GM19438 (cell line): Measurements from ENCODE around the gene HOPX.
"Not testable (repeated sequence)": the region's sequence is repeated elsewhere in the genome, so short reads cannot be mapped to it uniquely, and the experiment has no call there.

ENCODE experiments used
- ATAC-seq: cut with Tn5 transposase; IDR thresholded peaks from one replicate; pipeline ENCODE4 v1.9.1; 2021; ENCODE audit warnings: low read depth; ENCODE audit not compliant: unreplicated experiment

HOPX gene

DNA sequence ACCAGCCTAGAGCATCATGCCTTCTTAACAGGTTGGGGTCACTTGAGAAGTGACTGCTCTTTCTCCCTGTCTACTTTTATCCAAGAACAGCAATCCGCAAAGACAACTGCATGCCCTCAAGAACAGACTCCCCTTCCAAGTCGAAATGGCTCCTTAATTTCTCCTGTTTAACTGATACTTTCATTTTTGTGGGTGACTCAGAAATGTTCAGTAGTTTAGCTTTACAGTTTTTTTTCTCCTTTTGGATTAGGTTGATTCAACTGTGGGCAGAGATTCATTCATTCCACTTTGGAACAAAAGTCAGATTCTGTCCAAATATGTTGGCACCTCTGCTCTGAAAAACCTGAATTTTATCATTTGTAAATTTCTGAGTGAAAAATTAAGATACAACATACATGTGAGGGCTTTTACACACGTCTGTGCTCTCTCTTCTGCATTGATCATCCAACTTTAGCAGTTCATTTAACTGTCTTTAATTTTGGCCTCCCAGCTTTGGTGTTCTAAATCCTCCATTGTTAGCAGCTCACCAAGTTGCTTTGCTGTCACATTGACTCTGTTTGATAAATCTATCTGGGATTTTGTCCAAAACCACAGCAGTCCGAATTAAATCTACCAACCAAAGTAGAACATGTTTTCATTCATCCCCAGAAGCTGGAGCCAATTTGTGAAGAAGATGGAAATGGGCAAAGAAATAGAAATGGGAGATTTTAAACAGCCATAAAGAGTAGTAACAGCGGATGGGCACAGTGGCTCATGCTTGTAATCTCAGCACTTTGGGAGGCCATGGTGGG lies 50.0 kb downstream of the HOPX start:
- no peak for ATAC-seq

DNA sequence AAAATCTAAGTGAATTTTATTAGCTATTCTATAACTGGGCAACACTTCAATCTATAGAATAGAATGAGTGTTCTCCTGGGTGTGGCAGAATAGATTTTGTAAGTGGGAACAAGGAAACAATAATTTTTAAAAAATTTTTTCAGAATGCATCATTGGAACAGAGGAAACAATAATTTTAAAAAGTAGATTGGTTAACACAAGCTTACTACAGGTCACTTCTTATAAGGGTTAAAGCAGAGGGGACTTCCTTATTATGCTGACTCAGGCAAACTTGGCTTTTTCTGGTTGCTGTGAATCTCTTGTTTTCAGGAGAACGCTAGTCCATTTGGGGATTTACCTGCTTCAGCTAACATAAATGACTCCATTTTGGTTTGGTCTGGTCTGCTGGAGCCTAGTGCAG lies 52.5 kb downstream of the HOPX start:
- ATAC-seq: no peak

DNA sequence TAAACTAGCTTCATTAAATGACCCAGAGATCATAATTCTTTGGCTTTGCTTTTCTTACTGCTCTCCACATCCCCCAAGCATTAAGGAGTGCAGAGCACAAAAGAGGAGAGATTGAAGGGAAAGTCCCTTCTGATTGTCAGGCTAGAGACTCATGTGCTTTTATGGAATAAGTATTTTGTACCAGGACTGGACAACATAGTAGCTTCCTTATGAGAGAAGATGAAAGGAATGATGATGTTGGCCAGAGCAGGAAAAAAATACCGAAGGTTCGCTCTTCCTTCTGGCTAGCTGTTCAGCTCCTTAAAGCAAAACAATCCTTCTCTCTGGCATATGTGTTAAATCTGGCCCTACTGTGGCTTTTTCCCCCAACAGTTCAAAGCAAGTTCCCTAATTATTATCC lies 53.1 kb downstream of the HOPX start:
- ATAC-seq: no peak

DNA sequence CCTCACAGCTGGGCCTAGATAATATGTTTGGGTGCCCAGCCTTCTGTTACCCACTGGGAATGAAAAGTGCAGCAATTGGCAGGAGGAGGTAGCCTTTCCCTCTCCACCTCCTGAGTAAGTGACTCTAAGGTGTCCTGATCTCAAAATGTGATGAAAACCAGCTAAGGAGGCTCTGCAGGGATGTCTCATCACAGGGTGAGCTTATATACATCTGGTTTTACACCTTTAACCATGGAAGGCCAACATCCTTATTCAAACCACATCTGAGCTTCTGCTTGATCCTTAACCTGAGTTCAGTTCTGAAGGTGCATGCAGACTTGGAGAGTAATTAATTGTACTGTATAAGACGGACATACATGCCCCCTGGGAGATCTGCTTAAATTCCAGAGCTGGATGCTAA lies 53.7 kb downstream of the HOPX start:
- no peak for ATAC-seq

DNA sequence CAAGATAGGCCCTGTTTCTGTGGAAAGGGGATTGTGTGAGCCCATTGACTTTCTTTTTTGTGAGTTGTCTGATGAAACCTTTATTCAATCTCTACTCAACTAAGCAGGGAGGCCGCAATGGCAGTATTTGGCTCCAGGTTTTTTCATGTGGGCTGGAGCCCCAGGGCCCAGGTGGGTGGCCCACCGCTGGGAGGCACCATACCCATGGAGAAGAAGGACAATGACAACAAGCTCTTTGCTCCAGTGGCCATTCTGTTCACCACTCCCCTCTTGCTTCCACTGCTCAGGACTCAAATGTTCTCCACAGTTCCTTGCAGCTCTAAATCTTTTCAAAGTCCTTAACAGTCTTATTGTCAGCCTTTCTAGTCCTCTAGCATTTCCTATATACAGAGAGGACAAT lies 54.1 kb downstream of the HOPX start:
- ATAC-seq: no peak

DNA sequence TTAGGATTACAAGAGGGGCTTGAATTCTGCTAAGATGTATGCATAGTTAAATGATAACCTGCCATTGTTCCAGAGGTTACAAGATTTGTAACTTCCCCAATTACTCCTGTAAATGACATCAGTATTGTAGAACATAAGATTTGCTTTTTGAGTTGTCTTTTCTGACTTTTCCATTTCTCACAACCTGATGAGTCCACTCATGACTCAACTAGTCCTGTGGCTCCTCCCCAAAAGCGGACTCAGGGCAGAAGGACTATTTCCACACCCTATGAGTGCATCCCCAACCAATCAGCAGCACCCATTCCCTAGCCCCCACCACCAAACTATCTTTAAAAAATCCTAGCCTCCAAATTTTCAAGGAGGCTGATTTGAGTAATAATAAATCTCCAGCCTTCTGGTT lies 54.7 kb downstream of the HOPX start:
- ATAC-seq: no peak

DNA sequence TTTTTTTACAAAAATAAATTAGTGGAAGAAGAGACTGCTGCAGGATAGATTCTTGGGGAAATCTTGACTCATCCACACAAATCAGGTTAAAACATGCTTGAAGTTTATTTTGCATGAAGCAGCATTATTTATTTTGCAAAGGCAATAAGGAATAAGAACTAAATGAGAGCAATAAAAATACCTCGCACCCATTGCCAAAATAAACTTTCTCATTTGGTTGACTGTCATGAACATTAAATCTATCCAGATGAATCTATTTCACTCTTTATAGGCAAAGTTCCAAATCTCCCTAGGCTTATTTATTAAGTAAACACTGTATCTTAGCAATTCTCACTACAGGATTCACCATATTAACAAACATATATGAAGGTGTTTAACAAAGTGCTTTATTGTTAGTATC lies 58.9 kb downstream of the HOPX start:
- no peak for ATAC-seq

DNA sequence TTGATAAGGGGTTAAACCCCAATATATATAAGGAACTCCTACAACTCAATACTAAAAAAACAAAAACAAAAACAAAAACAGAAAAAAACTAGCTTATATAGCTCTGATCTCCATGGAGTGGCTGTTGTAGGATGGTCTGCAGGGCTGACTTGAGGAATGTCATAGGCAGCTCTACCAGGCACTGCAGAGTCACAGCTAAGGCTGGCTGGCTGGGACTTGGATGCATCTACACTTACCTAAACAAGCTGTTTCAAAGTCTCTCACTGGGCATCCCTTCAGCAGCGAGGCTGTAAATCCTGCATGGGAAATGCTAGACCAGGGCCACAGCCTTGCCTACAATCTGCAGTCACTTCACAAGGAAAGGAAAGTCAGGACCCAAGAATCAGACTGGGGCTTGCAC lies 61.3 kb downstream of the HOPX start:
- no peak for ATAC-seq

DNA sequence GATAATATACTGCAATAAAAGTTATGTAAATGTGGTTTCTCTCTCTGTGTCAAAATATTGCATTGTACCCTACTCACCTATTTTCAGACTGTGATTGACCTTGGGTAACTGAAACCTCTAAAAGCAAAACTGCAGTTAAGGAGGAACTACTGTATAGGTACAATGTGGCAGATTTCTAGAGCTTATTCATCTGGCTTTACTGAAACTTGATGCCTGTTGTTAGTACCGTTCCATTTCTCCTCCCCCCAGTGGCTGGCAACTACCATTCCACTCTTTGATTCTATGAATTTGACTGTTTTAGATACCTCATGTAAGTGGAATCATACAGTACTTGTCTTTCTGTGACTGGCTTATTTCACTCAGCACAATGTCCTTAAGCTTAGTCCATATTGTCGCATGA lies 61.9 kb downstream of the HOPX start:
- ATAC-seq: no peak

DNA sequence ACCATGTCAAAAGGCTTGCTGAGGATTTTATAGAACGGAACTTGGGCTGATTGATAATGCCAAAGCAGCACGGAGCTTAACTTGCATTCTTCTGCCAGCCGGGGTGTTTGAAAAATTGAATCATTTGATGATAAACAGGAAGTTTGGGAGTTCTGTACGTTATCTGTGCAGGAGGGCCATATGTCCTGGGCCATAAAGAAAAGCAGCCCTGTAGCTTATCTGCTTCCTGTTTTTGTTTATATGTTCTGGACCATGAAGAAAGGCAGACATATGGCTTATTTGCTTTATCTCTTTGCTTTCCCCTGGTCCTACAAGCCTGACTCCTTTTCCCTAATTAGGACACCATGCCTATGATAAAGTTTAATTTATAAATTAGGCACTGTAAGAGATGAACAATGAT lies 62.4 kb downstream of the HOPX start:
- ATAC-seq: no peak

DNA sequence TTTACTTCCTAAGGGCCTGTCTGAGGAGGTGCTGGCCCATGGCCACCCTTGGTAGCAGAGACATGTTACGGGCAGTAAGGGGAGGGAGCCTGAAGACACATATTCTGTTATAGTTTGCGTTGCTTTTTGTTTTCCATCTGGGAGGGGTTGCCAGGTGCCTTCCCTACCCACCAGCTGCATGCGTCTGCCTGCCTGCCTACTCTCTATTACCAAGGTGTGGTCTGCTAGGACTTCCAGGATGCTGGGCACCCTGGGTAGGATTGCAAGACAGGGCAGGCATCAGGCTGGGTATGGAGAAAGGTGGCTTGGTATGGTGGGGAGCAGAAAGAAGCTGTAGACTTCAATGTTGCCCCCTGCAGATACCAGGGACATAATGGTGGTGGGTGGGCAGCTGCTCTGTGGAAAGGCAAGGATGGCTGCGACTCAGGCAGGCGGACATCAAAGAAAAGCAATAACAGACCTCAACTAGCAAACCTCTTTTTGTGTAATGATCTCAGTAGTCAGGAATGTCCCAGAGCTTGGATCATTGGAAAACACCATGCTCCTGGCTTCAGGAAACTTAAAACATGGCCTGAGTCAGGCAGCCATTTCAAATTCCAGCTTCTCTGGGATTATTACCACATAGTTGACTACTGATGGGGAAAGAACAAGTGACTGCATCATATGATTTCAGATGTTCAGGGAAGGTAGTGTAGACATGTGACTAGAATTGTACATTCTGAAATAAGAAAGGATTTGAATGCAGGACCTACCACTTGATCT lies 67.8 kb downstream of the HOPX start:
- no peak for ATAC-seq

DNA sequence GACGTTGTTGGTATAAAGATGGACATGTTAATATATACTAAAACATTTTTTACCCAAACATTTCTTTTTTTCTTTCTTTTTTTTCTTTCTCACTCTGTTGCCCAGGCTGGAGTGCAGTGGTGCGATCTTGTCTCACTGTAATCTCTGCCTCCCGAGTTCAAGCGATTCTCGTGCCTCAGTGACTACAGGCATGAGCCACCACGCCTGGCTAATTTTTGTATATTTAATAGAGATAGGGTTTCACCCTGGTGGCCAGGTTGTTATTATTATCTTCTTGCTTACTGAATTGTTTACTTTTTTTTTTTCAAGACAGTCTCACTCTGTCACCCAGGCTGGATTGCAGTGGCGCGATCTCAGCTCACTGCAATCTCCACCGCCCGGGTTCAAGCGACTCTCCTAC lies 68.8 kb downstream of the HOPX start:
- no peak for ATAC-seq

DNA sequence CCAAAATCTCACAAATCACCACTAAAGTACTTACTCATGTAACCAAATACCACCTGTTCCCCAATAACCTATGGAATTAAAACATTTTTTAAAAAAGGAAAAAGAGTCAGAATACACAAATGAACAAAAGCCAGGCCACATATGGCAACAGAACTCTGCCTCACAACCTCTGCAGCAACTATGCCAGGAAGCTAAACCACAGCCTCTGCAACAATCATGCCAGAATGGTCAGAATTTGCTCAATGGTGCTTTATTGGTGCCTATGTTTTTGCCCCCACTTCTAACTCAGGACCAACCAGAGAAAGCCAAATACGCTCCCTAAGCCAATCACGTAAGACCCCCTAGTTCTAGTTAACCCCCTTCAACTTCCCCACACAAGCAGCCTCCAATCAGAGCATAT lies 69.6 kb downstream of the HOPX start:
- ATAC-seq: no peak

DNA sequence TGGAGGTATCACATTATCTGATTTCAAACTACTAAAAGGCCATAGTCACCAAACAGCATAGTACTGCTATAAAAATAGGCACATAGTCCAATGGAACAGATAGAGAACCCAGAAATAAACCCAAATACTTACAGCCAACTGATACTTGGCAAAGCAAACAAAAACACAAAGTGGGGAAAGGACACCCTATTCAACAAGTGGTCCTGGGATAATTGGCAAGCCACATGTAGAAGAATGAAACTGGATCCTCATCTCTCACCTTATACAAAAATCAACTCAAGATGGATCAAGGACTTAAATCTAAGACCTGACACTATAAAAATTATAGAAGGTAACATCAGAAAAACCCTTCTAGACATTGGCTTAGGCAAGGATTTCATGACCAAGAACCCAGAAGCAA lies 70.9 kb downstream of the HOPX start:
- ATAC-seq: not testable (repeated sequence)

DNA sequence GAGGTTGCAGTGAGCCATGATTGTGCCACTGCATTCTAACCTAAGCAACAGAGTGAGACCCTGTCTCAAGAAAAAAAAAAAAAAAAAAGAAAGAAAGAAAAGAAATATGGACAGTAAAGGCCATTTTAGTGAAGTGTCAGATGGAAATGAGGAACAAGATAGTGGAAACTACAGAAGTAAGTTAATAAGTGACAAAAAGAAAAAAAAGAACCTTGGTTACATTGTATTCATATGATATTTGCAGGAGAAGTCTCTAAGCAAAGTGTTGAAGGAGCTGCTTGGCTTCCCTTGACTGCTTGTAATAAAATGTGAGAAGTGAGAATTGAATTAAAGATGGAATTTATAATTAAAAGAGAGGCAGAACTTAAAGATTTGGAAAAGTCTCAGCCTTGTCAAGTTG lies 73.2 kb downstream of the HOPX start:
- ATAC-seq: no peak

DNA sequence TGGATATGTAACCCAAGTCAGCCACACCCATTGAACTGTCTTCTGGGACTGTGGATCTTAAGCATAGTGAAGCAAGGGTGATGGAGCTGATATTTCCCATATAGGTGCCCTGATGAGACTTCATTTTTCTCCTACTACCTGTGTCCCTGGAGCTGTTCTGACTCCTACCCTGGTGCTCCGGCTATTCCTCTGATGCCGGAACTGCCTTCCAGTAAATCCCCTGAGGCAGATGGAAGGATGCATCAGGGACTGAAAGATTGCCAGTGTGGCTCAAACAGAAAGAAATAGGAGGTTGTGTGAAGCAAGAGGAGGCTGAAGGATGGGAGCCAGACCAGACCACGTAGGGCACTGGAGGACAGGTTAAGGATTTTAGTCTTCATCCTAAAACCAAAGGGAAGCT lies 74.7 kb downstream of the HOPX start:
- ATAC-seq: no peak

DNA sequence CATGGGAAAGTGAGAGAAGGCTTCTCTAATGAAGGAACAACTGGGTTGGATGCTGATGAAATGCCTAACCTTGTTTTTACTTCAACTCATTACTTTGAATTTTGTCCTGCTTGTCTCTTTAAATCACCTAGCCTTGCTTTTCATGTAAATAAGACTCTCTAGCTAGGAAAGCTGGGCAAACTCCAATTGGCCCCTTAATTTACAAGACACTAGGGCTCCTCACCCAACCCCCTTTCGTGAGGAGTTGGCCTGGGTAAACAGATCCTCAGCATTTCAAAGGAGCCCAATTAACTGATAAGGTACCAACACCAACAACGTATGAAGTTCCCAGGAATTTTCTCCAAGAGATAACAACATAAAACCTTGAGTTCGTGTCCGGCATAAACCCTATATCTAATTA lies 75.6 kb downstream of the HOPX start:
- not testable (repeated sequence) for ATAC-seq

DNA sequence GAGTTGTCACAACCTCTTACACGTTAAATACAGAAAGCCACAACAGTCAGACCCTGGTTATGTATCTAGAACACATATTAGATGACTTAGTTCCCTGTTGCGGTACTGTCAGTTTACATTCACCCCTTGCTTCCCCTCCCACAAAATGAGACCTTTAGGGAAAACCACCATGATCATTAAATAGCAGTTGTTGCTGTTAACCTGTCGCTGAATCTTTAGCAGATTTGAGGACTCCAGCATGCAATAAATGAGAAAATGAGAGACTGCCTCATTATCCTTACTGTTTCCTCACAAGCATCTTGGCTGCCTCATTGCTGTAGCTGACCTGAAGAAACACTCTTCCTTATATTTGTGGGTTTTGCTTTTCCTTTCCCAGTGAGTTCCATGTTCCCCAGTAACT lies 77.8 kb downstream of the HOPX start:
- ATAC-seq: no peak
